ENCODE data around the gene WFIKKN2. TPM values are rescaled to one million over a fixed set of nuclear protein-coding genes. Genes with fewer than 3 reads are reported as not detected.

WFIKKN2 gene
- total and polyA plus RNA-seq, 10 of the 15 experiments (the other 5 are each of a cell fraction or from before 2014, with no cell fraction given), result 0.06 TPM; not detected in 9

DNA sequence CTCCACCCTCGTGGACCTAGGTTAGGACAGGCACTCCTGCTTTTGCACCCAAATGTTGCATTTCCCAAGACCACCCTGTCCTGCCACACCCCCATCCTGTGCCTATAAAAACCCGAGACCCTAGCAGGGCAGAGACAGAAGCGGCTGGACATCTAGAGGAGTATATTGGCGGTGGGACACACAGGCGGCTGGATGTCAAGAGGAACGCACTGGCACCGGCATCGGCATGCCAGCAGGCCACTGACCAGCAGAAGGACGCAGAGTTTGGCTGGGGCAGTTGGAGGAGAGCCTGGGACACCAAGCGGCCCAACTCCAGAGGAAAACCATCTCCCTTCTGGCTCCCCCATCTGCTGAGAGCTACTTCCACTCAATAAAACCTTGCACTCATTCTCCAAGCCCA, 14.7 kb upstream of the WFIKKN2 start:
- ChIA-PET POLR2A (interaction anchor here (0.6 kb wide), 1 partner anchor 287 kb away, joined by 3 read pairs; no protein-coding TSS in a partner anchor), CTCF (no interaction called here), RAD21 (ENCODE audit: unreplicated experiment) (interaction anchor here (0.7 kb wide), 1 partner anchor 10 kb away, joined by 3 read pairs; no protein-coding TSS in a partner anchor), SMC1A (ENCODE audit: uncharacterized antibody, unreplicated experiment) (no interaction called here)
- no peak overlapping the region for H3K4me3 ChIP-seq
- H3K4me1 ChIP-seq (ENCODE audit: control insufficient read depth, insufficient read depth, low read length), result no peaks in the 10 kb centered on the region; the same call in 1 of the 2 replicates
- H3K27me3 ChIP-seq (replicated peaks in 1 of 2; ENCODE audit: control insufficient read depth in 2 of 2, insufficient read depth in 2 of 2, low read length in 1 of 2), result no peaks in the 10 kb centered on the region
- no TSS peak for BruUV-seq (replicated peaks)
- no peak overlapping the region for H2AFZ ChIP-seq (ENCODE audit: control insufficient read depth, low read depth, low read length)
- DNase-seq (ENCODE audit: low read depth, low spot score) (no peak), FAIRE-seq (no peak), ATAC-seq (no peak)
- H3K9me3 ChIP-seq (replicated peaks; ENCODE audit: control insufficient read depth, insufficient read depth, low read length), result no peaks in the 10 kb centered on the region; the same call in 1 of the 3 replicates
- 68% methylated on average over 10 of the region's 10 CpGs for WGBS (ENCODE audit: insufficient coverage, insufficient replicate concordance, low lambda C conversion rate, missing lambda C conversion rate)
- intact Hi-C loops (cut with micrococcal nuclease; ENCODE audit: unreplicated experiment) (no loop called here), in situ Hi-C loops (cut with MboI) (no loop called here)
- H3K4me2 ChIP-seq (ENCODE audit: control insufficient read depth, insufficient read depth), result no peak overlapping the region
- no peaks in the 10 kb centered on the region for H3K36me3 ChIP-seq (ENCODE audit: control insufficient read depth in 2 of 2, insufficient read depth in 2 of 2, low read length in 1 of 2)
- no peak overlapping the region for H3K27ac ChIP-seq (ENCODE audit: control insufficient read depth, insufficient read depth)
- no peak overlapping the region for H3K9ac ChIP-seq (ENCODE audit: control insufficient read depth, insufficient read depth, low read length)
- H3K79me2 ChIP-seq (ENCODE audit: control insufficient read depth, insufficient read depth, low read length), result no peaks in the 10 kb centered on the region
- no peaks in the 10 kb centered on the region for H4K20me1 ChIP-seq (ENCODE audit: control insufficient read depth, insufficient read depth)
- no peak for TF ChIP-seq E4F1 (IDR thresholded peaks at IDR 0.05; ENCODE audit: borderline replicate concordance, partially characterized antibody)
- no peak for TF ChIP-seq ASH2L (IDR thresholded peaks at IDR 0.05; ENCODE audit: borderline replicate concordance, low read depth)
- no peak for TF ChIP-seq KDM1A (IDR thresholded peaks at IDR 0.05; ENCODE audit: borderline replicate concordance)
- no peak for TF ChIP-seq LARP7 (IDR thresholded peaks at IDR 0.05)
- no peak for TF ChIP-seq SIN3A (IDR thresholded peaks at IDR 0.05; ENCODE audit: low read depth, low read length)
- TF ChIP-seq RAD51 (IDR thresholded peaks at IDR 0.05), result no peak
- no peak for TF ChIP-seq ZSCAN29 (IDR thresholded peaks at IDR 0.05)
- TF ChIP-seq, protein P1, sequence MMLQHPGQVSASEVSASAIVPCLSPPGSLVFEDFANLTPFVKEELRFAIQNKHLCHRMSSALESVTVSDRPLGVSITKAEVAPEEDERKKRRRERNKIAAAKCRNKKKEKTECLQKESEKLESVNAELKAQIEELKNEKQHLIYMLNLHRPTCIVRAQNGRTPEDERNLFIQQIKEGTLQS (IDR thresholded peaks at IDR 0.05; ENCODE audit: borderline replicate concordance, extremely low read depth, low read depth, low read length), result no peak
- no peak for TF ChIP-seq BCL11A (IDR thresholded peaks at IDR 0.05; ENCODE audit: low read depth, low read length)
- no peak for TF ChIP-seq NRF1 (conservative IDR thresholded peaks at IDR 0.05; ENCODE audit: low read depth, low read length)
- no peak for TF ChIP-seq MTA3 (IDR thresholded peaks at IDR 0.05; ENCODE audit: borderline replicate concordance, low read length)
- no peak for TF ChIP-seq NFXL1 (IDR thresholded peaks at IDR 0.05; ENCODE audit: borderline replicate concordance)
- TF ChIP-seq YBX1 (IDR thresholded peaks at IDR 0.05), result no peak
- TF ChIP-seq YY1 (IDR thresholded peaks at IDR 0.05; ENCODE audit: low read depth, low read length), result no peak
- TF ChIP-seq, protein P2, sequence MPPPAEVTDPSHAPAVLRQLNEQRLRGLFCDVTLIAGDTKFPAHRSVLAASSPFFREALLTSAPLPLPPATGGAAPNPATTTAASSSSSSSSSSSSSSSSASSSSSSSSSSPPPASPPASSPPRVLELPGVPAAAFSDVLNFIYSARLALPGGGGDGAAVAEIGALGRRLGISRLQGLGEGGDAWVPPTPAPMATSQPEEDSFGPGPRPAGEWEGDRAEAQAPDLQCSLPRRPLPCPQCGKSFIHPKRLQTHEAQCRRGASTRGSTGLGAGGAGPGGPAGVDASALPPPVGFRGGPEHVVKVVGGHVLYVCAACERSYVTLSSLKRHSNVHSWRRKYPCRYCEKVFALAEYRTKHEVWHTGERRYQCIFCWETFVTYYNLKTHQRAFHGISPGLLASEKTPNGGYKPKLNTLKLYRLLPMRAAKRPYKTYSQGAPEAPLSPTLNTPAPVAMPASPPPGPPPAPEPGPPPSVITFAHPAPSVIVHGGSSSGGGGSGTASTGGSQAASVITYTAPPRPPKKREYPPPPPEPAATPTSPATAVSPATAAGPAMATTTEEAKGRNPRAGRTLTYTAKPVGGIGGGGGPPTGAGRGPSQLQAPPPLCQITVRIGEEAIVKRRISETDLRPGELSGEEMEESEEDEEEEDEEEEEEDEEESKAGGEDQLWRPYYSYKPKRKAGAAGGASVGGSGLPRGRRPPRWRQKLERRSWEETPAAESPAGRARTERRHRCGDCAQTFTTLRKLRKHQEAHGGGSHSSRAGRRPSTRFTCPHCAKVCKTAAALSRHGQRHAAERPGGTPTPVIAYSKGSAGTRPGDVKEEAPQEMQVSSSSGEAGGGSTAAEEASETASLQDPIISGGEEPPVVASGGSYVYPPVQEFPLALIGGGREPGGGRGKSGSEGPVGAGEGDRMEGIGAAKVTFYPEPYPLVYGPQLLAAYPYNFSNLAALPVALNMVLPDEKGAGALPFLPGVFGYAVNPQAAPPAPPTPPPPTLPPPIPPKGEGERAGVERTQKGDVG (CRISPR knock-in tag; IDR thresholded peaks at IDR 0.05), result no peak
- TF ChIP-seq TBL1XR1 (IDR thresholded peaks at IDR 0.05; ENCODE audit: low read depth, low read length), result no peak
- TF ChIP-seq E2F8 (IDR thresholded peaks at IDR 0.05; ENCODE audit: low read depth, partially characterized antibody), result no peak
- no peak for TF ChIP-seq TAF1 (IDR thresholded peaks at IDR 0.05; ENCODE audit: borderline replicate concordance, low read depth, low read length)

All from GM12878 (cell line).